DMS 273 (cell line): ENCODE results near the gene PPL.

ENCODE experiments used
- DNase-seq: peaks from one replicate; lab custom pipeline; 2025; ENCODE audit not compliant: unreplicated experiment; lab: John Stamatoyannopoulos, UW

PPL gene

DNA sequence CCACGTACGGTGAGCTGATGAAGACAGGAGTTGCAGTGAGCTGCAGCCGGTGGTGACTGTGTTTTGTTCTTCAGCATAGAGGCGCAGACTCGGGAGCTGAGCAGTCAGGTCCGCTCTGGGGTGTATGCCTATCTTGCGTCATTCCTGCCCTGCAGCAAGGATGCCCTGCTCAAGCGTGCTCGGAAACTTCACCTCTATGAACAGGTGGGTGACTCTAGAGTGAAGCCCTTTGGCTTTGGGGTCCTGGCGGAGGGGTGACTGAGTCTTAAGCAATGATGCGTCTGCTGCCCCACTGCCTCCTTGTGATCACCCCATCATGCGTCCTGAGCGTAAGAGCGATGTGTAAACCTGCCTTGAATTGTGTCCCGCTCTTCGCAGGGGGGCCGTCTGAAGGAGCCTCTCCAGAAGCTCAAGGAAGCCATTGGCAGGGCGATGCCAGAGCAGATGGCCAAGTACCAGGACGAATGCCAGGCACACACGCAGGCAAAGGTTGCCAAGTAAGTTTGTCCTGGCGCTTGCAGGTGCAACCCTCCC is 66.7 kb downstream of the PPL start:
- DNase-seq: peak; percentile 26

DNA sequence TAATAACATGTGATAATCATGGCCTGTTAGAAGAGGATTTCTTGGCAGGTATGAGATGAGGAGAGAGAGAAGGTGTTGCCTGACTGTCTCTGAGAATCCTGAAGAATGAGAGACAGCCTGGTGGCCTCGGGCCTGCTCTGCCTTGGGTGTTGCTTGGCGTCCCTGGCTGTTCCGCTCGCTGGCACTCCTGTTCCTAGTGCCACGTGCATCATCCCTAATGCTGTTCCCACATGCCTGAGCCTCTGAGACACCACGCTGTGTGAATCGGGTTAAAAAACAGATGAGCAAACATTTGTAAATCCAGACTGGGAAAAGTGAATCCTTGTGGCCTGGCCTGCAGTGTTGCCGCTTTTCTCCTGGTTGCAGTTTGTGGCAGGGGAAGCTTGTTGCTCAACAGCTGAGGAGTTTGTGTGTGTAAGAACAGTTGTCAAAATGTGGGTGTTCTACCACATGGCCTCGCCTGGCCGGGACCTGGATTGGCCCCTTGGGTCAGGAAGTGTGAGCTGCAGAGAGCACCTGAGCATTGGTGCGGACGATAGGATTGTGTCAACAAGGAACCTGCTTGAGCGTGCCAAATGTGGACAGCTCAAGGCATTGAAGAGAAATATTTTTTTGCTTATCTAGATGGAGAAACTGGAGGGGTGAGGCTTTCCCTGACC is 67.7 kb downstream of the PPL start:
- no peak for DNase-seq

DNA sequence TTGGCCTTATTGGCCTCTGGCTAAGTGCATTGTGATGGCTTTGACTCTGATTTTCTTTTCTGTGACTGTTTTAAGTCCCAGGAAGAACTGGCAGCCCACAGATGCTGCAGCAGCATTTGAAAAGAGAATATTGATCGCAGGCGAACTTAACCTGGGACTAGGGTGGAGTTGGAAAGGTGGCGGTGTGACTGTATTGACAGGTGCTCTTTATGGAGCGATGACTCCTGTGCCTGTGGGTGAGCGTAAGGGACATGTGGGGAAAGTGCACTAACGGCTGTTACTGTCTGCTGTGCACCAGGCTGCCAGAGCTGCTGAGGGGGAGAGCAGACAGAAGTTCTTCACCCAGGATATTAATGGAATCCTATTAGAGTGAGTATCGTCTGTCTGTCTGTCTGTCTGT is 68.4 kb downstream of the PPL start:
- no peak for DNase-seq

DNA sequence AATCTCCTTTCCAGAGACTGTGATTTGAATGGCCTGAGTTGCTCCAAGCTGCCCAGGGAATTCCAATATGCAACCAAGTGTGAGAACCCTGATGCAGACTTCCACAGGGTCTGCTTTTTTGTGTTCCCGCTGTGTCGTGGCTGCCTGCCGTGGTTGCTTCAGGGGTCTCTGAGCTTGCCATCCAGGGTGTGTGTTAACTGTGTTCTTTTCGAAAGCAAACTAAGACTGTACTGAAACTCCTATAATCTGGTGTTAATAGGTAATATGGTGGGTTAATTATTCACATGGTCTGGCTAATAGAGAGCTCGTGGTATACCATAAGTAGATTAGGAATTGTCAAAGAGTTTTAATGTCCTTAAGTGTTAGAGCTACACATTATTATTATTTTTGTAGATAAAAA is 68.9 kb downstream of the PPL start:
- DNase-seq: no peak

DNA sequence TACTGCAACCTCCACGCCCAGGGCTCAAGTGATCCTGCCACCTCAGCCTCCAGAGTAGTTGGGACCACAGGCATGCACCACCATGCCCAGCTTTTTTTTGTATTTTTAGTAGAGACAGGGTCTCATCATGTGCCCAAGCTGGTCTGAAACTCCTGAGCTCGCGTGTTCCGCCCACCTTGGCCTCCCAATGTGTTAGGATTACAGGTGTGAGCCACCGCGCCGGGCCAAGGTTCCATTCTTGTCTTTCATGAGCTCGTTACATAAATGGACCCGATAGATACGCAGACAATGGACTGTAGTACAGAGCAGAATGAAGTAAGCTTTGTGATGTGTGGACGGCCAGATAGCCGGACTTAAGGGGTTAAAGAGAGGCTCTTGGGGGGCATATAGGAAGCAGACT is 70.4 kb downstream of the PPL start:
- no peak for DNase-seq

DNA sequence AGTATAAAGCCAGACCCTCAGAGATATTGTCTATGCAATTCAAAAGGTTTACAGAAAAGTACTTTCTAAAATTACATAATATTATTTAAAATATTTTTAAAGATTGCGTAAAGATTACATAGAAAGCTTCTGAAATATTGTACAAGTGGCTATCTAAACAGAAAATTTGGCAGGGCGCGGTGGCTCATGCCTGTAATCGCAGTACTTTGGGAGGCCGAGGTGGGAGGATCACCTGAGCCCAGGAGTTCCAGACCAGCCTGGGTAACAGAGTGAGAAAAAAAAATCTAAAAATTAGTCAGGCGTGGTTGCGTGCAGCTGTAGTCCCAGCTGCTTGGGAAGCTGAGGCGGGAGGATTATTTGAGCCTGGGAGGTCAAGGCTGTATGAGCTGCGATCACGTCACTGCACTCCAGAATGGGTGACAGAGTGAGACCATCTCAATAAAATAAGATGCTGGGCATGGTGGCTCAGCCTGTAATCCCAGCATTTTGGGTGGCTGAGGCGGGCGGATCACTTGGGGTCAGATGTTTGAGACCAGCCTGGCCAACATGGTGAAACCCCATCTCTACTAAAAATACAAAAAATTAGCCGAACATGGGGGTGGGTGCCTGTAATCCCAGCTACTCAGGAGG is 71.6 kb downstream of the PPL start:
- no peak for DNase-seq

DNA sequence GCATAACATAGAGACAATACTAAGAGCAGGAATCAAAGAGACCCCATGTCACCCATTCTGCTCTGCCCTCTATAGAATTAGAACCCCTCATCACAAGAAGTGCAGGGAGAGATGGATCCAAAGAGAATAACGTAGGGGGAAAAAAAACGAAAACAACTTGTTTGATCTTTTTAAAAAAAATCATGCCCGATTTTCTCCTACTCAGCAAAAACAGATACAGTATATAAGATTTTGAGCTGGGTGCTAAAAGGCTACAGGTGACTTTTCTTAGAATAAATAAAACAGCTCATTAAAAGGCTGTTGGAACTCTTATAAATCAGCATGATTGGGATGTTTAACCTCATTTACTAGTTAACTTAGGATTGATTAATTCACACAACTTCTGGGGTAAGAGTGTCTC is 72.2 kb downstream of the PPL start:
- DNase-seq: no peak

DNA sequence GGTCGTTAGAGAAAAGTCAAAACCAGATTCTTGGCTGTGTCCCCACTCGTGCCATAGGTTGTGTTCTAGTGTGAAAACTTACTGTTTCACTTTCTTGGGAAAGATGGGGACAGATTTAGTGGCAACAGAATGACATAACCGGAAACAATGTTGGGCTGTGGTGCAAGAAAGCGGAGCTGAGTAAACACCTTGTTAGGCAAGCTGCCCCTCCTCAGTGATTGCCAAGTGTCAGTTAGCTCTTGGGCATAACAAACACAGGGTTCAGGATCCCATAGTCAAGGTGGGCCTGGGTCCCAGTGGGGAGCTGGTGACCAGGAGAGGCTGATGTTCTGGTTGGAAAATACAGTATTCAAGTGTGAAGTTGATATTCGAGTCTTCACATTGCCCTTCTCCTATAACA is 74.3 kb downstream of the PPL start:
- DNase-seq: no peak

DNA sequence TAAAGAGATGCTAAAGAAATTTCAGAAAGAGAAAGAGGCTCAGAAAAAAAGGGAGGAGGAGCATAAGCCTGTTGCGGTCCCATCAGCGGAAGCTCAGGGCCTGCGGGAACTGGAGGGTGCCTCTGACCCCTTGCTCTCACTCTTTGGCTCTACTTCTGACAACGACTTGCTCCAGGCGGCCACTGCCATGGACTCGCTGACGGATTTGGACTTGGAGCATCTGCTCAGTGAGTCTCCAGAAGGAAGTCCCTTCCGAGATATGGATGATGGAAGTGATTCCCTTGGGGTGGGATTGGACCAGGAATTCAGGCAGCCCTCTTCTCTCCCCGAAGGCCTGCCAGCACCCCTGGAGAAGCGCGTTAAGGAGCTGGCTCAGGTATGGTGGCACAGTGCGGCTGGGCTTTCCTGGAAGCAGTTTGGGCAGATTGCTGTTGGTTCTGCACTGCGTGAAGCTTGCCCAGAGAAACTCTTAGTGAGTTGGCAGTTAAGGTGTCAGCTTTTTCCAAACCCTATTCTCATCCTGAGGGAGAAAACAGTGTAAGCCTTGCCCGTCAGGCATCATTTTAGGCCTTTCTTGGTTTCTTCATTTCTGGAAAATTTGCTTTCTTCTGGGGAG is 76.1 kb downstream of the PPL start:
- no peak for DNase-seq

DNA sequence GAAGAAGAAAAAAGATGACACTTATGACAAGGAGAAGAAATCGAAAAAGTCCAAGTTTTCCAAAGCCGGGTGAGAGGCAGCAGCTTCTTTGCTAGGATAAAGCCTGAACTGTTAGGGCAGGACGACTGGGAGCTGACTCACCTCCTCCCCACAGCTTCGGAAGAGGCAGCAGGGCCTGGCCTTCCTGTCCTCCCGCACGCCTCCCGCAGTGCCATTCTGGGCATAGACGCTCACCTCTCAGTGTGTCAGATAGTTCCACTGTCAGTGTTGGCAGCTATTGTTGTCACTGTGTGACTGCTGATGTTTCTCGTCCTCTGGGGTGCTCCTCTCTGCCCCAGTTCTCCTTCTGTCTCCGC is 77.1 kb downstream of the PPL start:
- DNase-seq: no peak

DNA sequence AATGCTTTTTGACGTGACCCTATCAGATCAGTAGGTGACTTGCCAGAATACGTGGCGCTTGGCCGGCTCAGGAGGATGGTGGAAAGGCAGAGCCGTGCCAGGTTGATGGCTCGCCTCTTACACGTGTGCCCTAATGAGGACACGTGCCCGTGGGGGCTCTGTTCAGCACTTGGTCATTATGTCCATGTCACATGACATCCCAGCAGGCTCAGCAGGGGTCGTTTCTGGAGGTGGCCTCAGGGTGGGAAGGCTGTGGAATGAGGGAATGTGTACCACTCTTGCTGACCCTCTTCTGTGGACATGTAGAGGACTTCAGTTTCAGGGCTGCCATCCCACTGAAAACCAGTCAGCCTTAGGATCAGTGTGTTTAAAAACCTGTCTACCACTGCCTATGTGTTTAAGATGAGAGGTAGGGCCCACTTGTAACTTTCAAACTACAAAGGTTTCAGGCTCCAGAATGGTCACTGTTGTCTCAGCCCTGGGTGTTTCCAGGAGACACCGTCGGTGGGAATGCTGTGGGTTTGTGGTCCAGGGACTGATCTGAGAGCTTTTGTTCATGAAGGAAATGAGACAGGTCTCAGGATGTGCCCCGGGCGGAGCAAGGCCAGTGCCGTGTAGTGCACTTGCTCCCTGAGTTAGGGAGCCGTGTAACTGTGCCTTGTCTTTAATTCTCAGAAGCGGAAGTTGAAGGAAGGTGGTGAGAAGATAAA is 77.6 kb downstream of the PPL start:
- no peak for DNase-seq

DNA sequence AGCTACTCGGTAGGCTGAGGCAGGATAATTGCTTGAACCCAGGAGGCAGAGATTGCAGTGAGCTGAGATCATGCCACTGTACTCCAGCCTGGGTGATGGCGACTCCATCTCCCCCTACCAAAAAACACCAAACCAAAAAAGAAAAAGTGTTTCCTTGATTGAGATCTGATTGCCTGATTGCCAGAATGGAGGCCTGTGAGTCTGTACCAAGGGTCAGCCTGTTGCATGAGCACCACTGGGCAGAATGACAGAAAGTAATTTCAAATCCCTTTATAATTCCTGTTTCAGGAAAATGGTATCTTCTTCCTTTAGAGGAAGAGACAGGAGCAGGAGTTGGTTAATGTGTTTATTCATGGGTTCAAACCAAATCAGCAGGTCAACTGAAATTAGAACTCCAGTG is 81.1 kb downstream of the PPL start:
- DNase-seq: no peak

DNA sequence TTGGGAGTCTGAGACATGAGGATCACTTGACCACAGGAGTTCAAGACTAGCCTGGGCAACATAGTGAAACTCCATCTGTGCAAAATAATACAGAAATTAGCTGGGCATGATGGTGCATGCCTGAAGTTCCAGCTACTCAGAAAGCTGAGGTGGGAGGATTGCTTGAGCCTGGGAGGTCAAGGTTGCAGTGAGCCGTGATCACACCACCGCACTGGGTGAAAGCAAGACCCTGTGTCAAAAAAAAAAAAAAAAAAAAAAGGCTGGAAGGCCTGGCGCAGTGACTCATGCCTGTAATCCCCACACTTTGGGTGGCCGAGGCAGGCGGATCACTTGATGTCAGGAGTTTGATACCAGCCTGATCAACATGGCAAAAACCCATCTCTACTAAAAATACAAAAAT is 81.6 kb downstream of the PPL start:
- no peak for DNase-seq

DNA sequence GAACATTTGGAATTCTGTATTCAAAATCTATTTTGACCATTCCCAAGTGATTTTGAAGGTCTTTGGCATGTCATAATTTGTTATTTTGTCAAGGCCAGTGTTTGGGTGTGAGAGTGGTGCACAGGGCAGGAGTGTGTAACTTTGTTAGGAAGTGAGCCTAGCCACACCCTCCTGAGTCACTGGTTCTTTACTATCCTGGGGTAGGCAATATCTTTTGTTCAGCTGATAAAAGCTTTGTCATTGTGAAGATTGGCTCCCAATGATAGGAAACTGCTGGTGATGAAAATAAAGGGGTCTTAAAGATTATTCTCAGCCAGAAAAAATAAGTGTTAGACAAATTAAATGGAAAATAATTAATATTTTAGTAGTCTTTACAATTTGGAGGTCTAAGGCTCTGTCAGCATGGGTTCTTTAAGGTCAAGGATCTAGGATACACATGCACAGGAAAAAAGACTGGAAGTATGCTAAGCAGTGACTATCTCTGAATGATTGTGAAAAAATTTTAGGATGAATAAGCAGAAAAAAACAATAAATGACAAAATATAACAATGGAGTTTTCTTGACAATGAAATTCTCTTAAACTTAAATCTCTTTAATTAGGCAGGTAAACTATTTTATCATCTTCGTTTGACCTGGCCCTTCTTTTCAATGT is 84.6 kb downstream of the PPL start:
- DNase-seq: no peak

DNA sequence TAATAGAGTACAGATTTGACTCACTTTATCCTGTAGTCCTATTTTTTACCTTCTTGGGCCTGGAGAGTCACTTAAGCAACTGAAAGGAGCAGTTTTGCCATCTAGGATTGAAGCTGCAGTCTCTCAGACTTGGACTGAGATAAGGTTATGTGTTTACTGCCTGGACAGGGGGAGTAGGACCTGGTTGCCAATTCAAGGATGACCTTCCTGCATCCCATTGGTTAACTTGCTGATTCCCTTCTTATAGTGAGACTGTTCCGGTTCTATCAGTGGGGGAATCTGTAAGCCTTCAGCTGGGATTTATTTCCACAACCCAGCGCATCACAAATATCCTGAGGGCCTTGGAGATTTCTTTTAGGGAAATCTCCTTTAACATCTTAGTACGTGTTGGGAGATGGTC is 86.7 kb downstream of the PPL start:
- no peak for DNase-seq

DNA sequence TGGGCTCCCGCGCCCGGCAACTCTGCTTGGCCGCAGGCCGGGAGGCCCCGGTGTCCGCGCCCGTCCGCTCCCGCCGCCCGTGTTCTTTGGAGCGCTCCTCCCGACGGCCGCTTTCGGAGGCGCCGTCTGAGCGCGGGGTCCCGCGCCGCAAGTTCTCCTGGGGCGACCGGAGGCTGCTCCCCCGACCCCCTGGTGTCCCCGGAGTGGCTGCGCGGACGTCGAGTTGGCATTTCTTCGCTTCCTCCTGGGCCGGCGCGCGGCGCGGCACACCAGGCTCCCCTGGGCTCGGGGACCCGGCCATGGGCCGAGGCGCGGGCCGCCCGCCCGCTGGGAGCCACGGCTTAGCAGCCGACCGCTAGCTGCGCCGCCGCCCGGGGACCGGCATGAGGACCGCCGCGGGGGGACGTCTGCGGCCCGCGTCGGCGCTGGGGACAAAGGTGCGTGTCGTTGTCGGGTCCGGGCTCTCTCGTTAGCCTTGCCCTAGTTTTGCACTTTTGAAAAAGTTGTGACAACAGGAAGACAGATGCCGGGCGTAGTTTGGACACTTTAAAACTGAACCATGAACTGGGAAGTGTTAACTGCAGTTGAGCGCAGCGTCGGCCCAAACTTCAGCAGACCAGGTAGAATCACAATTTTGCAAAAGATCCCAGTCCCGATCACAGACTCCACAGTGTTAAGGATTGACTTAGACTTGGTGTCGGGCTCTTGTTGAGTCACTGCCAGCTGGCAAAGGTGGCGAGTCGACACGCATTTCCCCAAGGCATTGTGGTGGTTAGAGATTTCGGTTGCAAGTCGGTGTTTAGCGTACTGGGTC is 89.0 kb downstream of the PPL start:
- peak; percentile 77 for DNase-seq

DNA sequence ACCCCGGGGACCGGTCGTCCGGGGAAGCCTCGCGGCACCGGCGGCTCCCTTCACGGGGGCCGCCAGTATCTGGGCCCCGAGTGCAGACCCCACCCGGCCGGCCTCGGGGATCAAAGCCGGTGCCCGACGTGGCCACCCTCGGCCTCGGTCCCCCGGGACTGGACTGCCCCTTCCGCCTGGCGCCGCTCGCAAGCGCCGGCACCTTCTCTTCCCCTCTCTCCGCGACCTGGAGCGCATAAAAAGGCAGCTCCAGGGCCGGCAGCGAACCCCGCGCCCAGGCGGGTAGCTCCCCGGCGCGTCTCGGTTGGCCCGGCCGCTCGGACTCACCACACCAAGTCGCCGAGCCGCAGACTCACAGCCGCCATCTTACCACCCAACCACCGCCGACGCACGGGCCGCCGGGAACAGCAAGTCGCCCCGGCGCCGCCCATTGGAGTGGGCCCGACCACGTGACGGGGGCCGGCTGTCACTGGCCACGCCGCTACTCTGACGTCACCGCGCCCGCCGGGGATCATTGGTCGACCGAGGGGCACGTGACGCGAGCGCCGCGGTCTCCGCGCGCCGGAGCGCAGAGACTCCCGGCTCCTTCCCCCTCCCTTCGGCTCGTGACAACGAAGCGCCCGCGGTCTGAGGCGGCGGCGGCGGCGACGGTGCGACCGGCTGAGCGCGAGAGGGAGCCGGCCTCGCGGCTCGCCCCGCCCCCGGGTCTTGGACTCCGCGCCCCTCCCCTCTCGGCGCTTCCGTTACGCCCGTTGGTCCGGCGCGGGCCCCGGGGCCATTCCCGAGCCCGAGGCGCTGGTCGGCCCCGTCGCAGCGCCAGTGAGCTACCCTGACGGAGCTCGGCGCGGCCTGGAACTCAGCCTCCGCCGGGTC is 89.8 kb downstream of the PPL start, which contains the start of the genes GLYR1 and UBN1:
Gene GLYR1, minus strand, starts transcription at position 388 of the 873 bp plus-strand sequence. Its CDS starts 23 bp downstream, at position 365.
Gene UBN1, plus strand, starts transcription at position 581 of the 873 bp plus-strand sequence. CDS start 5,437 bp downstream, outside the sequence.
- DNase-seq: peak; percentile 99

DNA sequence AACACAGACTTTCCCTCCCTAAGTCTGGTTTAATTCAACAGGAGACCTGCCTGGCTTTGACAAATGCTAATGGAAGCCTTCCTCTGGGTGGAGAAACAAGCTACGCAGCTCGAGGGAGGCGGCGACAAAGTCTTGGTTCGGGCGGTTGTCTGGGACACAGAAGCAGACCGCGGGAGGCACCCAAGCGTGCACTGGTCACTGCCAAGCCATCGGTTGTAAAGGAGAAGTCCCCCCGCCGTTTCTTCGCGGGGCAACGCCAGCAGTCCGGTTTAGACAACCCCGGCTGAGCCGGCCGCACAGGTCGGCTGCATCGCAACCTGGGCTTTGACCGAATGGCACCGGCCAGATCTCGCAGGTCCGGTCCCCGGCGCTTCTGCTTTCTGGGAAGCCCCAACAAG is 90.4 kb downstream of the PPL start:
- DNase-seq: peak; percentile 59

DNA sequence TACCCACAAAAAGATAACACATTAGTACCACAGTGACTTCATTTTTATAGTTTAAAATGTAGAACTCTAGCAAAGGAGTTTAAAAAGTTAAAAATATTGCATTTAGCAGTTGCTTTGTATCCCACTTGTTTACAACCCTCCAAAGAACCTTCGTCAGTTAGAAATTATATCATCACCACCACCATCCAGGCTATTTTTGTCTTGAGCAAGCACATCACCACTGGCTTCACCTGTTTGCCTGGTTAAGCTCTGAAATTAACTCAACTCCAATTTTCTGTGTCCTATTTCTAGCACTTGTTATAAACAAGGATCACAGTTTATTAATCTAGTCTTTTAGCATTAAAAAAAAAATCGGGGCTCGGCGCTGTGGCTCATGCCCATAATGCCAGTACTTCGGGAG is 96.0 kb downstream of the PPL start:
- DNase-seq: no peak
